Measurements from ENCODE around the gene MSI2.

- TF ChIP-seq CTCF (IDR thresholded peaks at IDR 0.05) (no peak), POLR2A (IDR thresholded peaks at IDR 0.05) (no peak)
Observed at GRCh38 chr17:57484081-57484666, 227.9 kb downstream of the MSI2 start.

All from suprapubic skin (tissue), 3 donors.